ENCODE data around the gene TRMU.
"Not testable (repeated sequence)": the region's sequence is repeated elsewhere in the genome, so short reads cannot be mapped to it uniquely, and the experiment has no call there.

The TRMU gene

GRCh38 chr22:46300491-46300890, 35.0 kb upstream of the TRMU start:
- DNase-seq, result no peak

- no peak for DNase-seq
These were observed 32.1 kb upstream of the TRMU start for GRCh38 chr22:46303347-46303965.

GRCh38 chr22:46308283-46308988, 27.1 kb upstream of the TRMU start:
- DNase-seq, result no peak

GRCh38 chr22:46309526-46310085, 25.9 kb upstream of the TRMU start:
- no peak for DNase-seq

DNA sequence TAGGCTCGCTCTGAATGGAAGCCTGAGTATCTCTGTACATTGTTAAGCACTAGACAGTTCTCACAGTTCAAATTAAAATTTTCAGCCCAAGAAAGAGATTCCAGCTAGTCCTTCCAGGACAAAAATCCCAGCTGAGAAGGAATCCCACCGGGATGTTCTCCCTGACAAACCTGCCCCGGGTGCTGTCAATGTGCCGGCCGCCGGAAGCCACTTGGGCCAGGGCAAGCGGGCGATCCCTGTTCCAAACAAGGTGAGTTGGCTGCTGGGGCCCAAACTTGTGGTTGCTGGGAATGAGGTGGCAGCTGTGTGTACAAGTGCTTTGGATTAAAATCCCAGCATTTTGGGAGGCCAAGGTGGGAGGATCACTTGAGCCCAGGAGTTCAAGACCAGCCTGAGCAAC, 23.5 kb upstream of the TRMU start:
- no peak for DNase-seq

- not testable (repeated sequence) for DNase-seq
These were observed 22.7 kb upstream of the TRMU start for GRCh38 chr22:46312848-46313247.

DNA sequence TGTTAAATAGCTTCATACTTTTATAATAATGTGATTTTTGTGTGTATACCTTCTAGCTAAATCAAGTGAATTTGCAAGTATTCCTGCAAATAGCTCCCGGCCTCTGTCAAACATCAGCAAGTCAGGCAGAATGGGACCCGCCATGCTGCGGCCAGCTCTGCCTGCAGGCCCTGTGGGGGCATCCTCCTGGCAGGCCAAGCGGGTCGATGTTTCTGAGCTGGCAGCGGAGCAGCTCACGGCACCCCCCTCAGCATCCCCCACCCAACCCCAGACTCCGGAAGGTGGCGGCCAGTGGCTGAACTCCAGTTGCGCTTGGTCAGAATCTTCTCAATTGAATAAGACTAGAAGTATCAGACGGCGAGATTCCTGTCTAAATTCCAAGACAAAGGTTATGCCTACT, 19.5 kb upstream of the TRMU start:
- no peak for DNase-seq

DNA sequence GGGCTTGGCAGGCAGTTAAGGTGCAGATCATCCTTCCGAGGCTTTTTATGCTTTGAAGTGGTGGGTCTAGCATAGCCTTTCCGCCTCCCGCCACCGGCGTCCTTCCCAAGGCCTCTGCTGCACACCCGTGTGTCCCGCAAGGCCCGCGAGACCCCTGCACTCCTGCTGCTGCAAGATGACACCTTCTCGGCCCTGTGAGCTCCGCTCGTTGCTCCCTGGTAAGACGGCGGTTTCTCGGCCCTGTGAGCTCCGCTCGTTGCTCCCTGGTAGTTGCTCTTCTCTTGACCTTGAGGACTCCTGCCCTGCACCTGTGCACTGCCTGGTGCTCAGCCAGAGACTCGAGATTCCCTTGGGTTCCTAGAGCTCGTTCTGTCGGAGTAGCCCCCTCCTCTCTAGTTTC, 17.9 kb upstream of the TRMU start:
- no peak for DNase-seq

DNA sequence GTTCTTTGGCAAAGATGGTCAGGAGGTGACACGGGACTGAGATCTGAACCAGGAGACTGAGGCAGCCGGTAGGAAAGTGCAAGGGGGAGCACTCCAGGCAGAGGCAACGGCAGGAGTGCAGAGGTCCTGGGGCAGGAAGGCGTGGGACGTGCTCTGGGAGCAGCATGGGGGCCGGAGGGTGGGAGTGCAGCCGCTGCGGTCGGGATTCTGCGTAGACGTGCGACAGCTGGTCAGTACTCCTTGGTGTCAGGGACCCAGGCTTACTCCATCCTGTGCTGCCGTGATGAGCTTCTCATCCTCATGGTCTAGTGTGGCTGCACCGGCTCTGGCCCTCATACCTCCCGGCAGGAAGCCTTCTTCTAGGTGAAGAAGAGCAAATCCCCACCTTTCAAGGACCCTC, 16.9 kb upstream of the TRMU start:
- no peak for DNase-seq

DNA sequence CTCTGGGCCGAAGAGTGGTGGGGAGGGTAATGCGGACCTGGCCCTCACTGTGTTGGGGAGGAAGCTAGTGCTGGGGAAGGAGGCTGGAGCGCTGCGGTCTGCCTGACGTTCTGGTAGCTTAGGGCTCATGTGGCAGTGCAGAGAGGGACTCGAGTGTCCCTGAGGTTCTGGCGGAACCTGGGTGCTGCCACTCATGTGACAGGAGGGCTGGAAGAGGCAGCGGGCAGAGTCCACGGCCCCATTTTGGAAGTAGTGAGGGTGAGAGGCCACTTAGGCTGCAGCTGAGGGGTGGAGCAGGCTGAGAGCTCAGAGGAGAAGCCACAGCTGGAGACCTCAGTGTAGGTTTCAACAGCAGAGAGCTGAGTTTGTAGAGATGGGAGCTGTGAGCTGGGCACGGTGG, 16.2 kb upstream of the TRMU start:
- DNase-seq, result no peak

- DNase-seq, result no peak
These were observed 15.3 kb upstream of the TRMU start for GRCh38 chr22:46320166-46320710.

DNA sequence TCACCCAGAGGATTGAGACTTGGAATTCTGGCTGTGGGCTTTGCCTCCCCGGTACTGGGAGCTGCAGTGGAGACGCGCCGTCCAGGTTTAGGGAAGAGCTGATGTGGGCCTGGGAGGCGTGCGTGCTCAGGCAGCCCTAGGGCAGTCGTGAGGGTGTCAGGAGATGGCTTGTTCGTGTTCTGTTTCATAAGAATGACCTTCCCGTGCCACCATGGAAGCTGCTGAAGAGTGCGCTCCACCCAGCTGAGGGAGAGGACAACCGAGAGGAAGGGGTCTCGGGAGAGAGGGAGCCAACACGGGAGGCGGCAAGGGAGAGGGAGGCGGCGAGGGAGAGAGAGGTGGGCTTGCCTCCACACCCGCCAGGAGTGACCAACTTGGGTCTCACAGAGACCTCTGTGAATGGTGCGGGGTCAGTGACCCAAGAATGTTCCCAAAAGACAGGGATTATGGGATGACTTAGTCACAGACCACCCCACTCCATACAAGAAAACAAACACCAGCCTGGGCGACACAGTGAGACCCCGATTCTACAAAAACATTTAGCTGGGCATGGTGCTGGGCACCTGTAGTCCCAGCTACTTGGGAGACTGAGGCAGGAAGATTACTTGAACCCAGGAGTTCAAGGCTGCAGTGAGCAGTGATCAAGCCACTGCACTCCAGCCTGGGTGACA, 14.7 kb upstream of the TRMU start:
- DNase-seq, result no peak

- no peak for DNase-seq
These were observed 12.8 kb upstream of the TRMU start for GRCh38 chr22:46322711-46323110.

DNA sequence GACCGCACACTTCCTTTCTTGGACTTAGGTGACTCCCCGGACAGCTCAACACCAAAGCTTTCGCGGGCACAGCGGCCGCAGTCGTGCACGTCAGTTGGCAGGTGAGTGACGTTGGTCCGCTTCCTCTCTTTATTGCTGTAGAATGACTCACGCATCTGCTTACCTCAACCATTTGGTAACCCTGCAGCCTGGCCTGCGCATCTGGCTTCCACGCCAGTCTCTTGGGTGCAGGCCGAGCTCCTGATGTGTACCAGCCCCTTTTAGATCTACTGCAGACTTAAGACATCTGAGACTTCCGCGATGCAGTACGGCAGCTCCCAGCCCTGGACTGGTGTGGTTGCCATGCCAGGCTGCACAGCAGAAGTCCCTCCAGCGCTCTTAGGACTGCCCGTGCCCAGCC, 12.4 kb upstream of the TRMU start:
- no peak for DNase-seq

DNA sequence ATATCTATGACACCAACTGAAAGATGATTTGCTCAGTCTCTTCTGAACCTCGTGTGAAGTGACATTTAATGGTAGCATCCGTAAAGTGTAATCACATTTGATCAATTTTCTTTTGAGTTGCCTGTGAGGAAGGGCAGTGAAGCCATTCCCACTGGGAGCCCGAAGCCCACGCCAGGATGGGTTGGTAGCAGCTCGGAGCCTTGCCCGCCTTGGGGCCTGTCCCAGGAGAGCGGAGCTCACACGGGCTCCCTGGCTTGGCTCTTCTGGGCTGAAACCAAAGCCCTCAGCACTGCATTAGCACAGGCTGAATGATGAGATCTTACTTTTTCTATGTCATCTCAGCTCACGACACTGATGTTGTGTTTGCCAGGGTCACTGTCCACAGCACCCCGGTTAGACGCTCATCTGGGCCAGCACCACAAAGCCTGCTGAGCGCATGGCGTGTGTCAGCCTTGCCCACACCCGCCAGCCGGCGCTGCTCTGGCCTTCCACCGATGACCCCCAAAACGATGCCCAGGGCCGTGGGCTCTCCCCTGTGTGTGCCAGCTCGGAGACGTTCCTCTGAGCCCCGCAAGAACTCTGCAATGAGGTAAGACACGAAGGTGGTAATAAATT, 9.3 kb upstream of the TRMU start:
- DNase-seq, result no peak

GRCh38 chr22:46327691-46328465, 7.6 kb upstream of the TRMU start:
- no peak for DNase-seq

DNA sequence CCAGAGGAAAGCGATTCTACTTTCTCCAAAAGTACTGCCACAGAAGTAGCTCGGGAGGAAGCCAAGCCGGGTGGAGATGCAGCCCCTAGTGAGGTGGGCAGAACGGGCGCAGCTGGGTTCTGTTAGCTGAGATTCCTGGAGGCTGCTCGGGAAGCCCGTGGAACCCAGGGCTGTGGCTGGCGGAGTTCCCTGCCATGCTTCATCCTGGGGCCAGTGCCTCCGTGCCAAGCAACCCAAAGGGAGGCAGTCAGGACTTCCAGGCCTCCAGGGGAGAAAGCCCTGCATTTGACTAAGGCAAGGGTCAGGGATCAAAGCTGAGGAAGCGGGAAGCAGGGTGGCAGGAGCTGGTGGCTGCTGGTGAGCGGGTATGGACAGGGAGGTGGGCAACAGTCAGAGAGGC, 6.7 kb upstream of the TRMU start:
- no peak for DNase-seq

GRCh38 chr22:46329616-46330015, 5.9 kb upstream of the TRMU start:
- DNase-seq, result no peak

DNA sequence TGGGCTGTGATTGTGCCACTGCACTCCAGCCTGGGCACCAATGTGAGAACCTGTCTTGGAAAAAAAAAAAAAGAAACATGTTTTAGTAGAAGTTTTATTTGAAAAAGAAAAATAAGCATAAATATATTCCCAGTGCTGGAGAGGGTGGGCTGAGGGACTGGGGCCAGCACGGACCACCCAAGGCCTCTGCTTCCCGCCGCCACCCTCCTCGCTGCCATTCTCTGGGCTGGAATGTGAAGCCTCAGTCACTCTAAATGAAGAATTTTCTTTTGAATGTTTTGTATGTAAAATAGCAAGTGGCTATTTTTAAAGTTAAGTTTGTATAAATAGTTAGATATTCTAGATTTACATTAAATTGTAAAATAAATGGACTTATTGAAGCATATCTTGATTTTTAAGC, 5.1 kb upstream of the TRMU start:
- no peak for DNase-seq

- no peak for DNase-seq
These were observed 4.0 kb upstream of the TRMU start for GRCh38 chr22:46331496-46331895.

DNA sequence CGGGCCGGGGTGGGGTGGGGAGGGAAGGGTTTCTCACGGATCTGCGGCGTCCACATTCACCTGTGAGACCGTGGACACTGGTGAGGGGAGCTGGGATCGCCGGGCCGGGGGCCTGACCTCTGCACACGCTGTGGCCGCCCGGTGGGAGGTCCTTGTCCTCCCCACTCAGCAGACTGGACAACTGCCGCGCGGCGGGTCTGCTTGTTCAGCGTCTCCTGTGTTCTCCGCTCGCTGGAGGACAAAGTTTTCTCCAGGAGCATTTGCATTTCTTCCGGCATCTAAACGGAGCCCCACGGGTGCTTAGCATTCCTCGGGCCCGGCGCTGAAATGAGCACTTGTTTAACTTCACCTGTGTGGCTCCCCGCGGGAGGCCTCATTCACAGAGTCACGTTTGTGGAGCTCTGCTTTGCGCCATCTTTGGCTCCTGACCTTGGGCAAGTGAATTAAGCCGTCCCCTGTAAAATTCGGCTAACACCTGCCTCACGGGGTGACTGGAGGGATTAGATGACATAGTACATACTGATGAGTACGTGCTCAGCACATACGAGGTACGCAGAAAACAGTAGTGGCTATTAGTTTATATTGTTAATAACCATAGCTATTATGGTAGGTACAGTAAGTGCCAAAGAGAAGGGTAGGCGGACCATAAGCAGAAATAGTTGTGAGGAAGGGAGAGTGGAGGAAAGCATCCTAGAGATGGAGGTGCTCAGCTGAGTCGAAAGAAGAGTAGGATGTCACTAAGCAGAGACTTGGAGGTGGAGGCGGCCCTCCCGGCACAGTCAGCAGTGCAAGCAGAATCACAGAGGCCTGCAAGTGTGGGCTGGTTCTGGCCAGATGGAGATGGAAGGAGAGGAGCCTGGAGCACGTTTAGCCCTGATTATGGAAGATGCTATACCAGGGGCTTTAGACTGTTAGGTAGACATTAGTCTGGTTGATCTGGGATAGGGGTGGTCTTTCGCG, 885 bp downstream of the TRMU start:
- no peak for DNase-seq

Data from DMS 273 treated with DMSO at 0.1 percent for 48 hours (cell line).